Effector memory CD4-positive, alpha-beta T cell (primary cell): ENCODE measurements around the gene XNDC1N.

Experiments
- DNase-seq, 3 donors: peaks; one replicate each; pipeline ENCODE4 v3.0.0-alpha.2; 2020
- H3K27ac ChIP-seq: 2 replicates; pipeline ENCODE4 v1.7.0; 2013; ENCODE audit warnings: mild to moderate bottlenecking, low read length, moderate library complexity; ENCODE audit not compliant: insufficient read depth, poor library complexity, severe bottlenecking
- H3K27me3 ChIP-seq: replicated peaks from 2 replicates; pipeline ENCODE4 v1.7.0; 2013; ENCODE audit warnings: mild to moderate bottlenecking, low read length; ENCODE audit not compliant: insufficient read depth, control insufficient read depth, poor library complexity, severe bottlenecking
- H3K36me3 ChIP-seq: 2 replicates; pipeline ENCODE4 v1.7.0; 2013; ENCODE audit warnings: mild to moderate bottlenecking, low read length, moderate library complexity; ENCODE audit not compliant: control insufficient read depth, insufficient read depth
- H3K4me1 ChIP-seq: 2 replicates; pipeline ENCODE4 v1.7.0; 2013; ENCODE audit warnings: low read length, mild to moderate bottlenecking; ENCODE audit not compliant: control insufficient read depth, insufficient read depth, poor library complexity, severe bottlenecking
- H3K4me3 ChIP-seq: 2 replicates; pipeline ENCODE4 v1.7.0; 2013; ENCODE audit warnings: low read length, low read depth, mild to moderate bottlenecking; ENCODE audit not compliant: insufficient read depth, poor library complexity, severe bottlenecking
- H3K9me3 ChIP-seq: 2 replicates; pipeline ENCODE4 v1.7.0; 2013; ENCODE audit warnings: mild to moderate bottlenecking, low read length, moderate library complexity; ENCODE audit not compliant: control insufficient read depth

XNDC1N gene

DNA sequence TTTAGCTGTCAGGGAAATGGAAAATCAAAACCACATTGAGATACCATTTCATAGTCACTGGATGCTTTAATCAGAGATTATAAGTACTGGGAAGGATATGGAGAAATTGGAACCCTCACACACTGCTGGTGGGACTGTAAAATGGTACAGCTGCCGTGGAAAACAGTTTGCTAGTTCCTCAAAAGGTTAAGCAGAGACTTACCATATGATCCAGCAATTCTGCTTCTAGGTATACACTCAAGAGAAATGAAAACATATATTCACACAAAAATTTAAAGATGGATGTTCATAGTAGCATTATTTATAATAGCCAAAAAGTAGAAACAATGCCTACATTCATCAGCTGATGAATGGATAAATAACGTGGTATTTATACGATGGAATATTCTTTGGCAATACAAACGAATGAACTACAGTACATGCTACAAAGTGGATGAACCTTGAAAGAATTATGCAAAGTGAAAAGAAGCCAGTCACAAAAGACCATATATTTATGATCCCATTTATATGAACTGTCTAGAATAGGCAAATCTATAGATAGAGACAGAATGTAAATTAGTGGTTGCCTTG, 23.4 kb upstream of the XNDC1N start:
- no peaks in the 10 kb centered on the region for H3K4me1 ChIP-seq

DNA sequence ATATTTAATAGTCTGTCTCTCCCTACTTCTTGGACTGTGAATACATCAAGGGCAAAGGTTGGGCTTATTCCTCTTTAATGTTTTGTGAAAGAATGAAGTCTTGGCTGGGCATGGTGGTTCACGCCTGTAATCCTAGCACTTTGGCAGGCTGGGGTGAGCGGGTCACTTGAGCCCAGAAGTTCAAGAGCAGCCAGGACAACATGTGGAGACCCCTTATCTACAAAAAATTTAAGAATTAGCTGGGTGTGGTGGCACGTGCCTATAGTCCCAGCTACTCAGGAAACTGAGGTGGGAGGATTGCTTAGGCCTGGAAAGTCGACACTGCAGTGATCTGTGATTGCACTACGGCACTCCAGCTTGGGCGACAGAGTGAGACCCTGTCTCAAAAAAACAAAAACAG, 20.6 kb upstream of the XNDC1N start:
- Histone ChIP-seq H3K27me3 (no peaks in the 10 kb centered on the region), H3K27ac (no peak overlapping the region), H3K9me3 (no peaks in the 10 kb centered on the region), H3K4me3 (no peak overlapping the region), H3K4me1 (no peaks in the 10 kb centered on the region), H3K36me3 (no peaks in the 10 kb centered on the region)
- DNase-seq = no peak

More for the DNA sequence above, 23.4 kb upstream of the XNDC1N start:
- DNase-seq = no peak
- Histone ChIP-seq H3K36me3 (no peaks in the 10 kb centered on the region), H3K27me3 (no peaks in the 10 kb centered on the region), H3K4me3 (no peak overlapping the region), H3K9me3 (no peaks in the 10 kb centered on the region), H3K27ac (no peak overlapping the region)

DNA sequence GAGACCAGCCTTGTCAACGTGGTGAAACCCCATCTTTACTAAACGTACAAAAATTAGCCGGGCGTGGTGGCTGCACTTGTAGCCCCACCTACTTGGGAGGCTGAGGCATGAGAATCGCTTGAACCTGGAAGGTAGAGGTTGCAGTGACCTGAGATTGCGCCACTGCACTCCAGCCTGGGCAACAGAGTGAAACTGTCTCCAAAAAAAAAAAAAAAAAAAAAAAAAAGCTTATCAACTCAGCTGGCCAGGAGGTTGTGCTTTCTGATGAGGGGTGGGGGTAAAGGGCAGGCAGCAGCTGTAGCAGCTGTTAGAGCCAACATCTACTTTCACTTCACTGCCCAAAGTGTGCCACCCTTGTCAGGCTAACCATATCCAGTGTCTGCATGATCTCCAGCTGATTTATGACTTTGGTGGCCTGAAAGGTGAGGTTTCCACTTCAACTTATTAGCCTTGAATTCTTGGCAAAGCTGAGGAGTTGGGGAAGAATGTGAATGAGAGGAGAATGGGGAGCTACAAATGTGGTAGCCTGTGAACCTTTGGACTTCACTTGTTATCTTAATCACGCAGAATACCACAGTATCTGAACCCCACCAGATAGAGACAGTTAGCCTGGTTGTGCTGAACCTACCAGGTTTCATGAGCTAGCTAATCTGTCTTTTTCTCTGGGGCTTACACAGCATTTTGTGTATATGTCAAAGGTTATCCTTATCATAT, 20.1 kb upstream of the XNDC1N start:
- no peak for DNase-seq
- no peak overlapping the region for H3K27ac ChIP-seq
- no peaks in the 10 kb centered on the region for H3K27me3 ChIP-seq
- no peaks in the 10 kb centered on the region for H3K9me3 ChIP-seq
- H3K4me1 ChIP-seq = no peaks in the 10 kb centered on the region
- H3K4me3 ChIP-seq = no peak overlapping the region
- H3K36me3 ChIP-seq = no peaks in the 10 kb centered on the region

DNA sequence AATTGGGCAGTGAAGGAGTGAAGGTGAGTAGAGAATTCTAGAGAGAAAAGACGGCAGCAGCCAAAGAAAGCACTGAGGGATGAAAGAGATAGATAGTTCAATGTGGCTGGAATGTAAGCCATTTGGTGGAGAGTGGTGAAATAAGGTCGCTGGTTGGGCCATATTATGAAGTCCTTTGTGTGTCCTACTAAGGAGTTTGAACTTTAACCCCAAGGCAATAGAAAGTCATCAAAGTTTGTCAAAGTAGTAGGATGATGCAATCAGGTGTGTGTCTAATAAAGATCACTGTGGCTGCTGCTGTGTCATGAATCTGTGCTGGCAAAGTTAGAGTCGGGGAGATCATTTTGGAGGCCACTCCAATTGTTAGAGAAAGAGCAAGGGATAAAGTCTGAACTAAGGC, 19.1 kb upstream of the XNDC1N start:
- H3K4me3 ChIP-seq = no peak overlapping the region
- H3K27ac ChIP-seq = no peak overlapping the region
- H3K9me3 ChIP-seq = no peaks in the 10 kb centered on the region
- DNase-seq = no peak
- H3K27me3 ChIP-seq = no peaks in the 10 kb centered on the region
- no peaks in the 10 kb centered on the region for H3K4me1 ChIP-seq
- no peaks in the 10 kb centered on the region for H3K36me3 ChIP-seq

DNA sequence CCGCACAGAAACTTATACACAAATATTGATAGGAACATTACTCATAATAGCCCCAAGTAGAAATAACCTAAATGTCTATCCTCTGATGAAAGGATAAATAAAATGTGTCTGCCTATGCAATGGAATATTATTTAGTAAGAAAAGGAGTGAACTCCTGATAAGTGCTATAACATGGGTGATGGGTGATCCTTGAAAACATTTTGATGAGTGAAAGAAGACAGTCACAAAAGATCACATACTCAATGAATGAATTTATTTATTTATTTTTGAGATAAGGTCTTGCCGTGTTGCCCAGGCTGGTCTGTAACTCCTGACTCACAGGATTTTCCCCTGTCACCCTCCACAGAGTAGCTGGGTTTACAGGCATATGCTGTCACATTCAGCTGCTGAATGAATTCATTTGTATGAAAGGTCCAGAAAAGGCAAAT, 17.8 kb upstream of the XNDC1N start:
- H3K27me3 ChIP-seq = no peaks in the 10 kb centered on the region
- no peaks in the 10 kb centered on the region for H3K4me1 ChIP-seq
- no peak overlapping the region for H3K4me3 ChIP-seq
- no peak for DNase-seq
- no peak overlapping the region for H3K27ac ChIP-seq
- H3K36me3 ChIP-seq = no peaks in the 10 kb centered on the region
- no peaks in the 10 kb centered on the region for H3K9me3 ChIP-seq

DNA sequence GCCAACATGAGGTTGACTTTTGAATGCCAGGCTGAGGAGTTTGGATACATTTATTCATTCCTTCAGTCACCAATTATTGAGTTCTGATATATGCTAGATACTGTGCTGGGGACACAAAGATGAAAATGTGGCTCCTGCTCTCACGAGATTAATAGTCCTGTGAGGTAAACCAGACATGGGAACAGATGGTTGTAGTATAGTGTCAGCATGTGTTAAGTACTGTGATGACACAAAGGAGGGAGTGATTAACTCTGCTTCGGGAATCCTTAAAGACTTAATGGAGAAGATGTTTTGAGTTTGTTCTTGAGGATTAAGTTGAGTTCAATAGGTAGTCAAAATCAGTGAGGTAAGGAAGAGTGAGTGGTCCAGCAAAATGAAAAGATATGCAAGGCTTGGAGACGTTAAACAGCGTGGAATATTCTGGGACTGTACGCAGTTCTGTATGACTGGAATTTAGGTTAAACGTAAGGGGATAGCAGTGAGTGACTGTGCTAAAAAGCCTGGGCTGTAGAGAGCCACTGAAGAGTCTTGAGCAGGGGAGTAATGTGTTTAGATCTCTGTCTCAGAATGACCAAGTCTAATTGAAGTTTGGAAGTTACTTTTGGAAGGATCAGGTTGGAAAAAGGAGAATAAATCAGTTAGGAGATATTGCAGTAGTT, 12.3 kb upstream of the XNDC1N start:
- Histone ChIP-seq H3K27me3 (no peaks in the 10 kb centered on the region), H3K36me3 (no peaks in the 10 kb centered on the region), H3K27ac (no peak overlapping the region), H3K4me1 (no peaks in the 10 kb centered on the region), H3K9me3 (no peaks in the 10 kb centered on the region), H3K4me3 (no peak overlapping the region)
- DNase-seq = no peak

DNA sequence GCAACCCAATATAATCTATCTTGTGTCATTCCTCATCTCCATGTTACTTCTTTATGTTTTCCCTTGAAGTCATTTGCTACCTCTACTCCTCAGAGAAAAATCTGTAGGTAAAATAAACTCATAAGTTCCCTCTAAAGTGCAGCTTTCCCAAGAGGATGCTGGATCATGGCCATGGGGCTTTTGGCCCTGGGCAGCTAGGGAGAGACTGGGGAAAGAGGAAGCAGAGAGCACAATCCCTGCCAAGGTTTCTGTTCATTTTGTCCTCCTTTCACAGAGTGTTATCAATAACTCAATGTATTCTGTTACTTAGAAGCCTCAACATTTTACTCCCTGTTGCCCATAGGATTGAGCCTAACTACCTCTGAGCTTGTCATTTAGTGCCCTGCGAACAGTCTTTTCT, 9.4 kb upstream of the XNDC1N start:
- H3K4me1 ChIP-seq = no peaks in the 10 kb centered on the region
- no peak overlapping the region for H3K27ac ChIP-seq
- DNase-seq = no peak
- H3K36me3 ChIP-seq = no peaks in the 10 kb centered on the region
- no peaks in the 10 kb centered on the region for H3K27me3 ChIP-seq
- no peaks in the 10 kb centered on the region for H3K9me3 ChIP-seq
- H3K4me3 ChIP-seq = no peak overlapping the region

DNA sequence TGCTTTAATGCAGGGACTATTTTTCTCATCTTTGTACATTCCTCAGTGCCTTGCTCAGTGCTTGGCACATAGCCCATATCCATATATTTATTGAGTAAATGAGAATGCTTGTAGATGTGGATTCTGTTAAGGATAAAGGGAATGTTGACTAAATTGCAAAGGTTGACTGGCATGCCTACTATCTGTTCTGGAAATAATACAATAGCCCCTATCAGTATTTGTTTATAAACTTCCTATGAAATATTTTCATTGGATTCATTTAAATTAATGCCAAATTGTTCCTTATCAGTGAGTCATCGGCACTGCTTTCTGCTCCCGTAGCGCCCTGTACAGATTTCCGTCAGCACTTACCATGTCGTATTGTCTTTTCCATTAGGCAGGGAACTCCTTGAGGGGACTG, 8.4 kb upstream of the XNDC1N start:
- Histone ChIP-seq H3K27ac (no peak overlapping the region), H3K4me3 (no peak overlapping the region)

DNA sequence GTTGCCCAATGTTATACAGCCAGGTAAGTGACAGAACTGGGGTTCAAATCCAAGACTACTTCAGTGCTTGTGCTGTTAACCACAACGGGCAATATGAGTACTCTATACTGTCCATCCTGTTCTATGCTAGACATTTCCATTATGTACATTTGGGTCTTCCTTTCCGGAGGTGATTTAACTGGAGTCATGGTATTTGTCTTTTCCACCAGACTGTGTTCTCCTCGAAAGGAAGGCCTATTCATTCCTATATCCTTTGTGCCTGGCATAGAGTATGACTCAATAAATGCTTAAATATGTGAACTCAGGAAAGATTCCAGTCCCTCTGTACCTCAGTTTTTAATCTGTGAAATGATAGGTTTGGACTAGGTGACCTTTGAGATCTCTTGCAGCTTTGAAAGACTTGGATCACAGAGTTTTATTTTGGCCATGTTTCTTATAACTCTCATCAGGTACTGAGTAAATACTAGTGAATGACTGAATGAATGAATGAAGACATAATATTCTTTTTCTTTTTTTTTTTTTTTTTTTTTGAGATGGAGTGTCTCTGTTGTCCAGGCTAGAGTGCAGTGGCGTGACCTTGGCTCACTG, 7.0 kb upstream of the XNDC1N start:
- Histone ChIP-seq H3K27ac (no peak overlapping the region), H3K9me3 (no peaks in the 10 kb centered on the region), H3K4me3 (no peak overlapping the region), H3K36me3 (no peaks in the 10 kb centered on the region), H3K4me1 (no peaks in the 10 kb centered on the region), H3K27me3 (no peaks in the 10 kb centered on the region)
- no peak for DNase-seq

More for the DNA sequence above, 8.4 kb upstream of the XNDC1N start:
- H3K27me3 ChIP-seq = no peaks in the 10 kb centered on the region
- no peaks in the 10 kb centered on the region for H3K4me1 ChIP-seq
- no peaks in the 10 kb centered on the region for H3K36me3 ChIP-seq
- no peaks in the 10 kb centered on the region for H3K9me3 ChIP-seq
- DNase-seq = no peak

DNA sequence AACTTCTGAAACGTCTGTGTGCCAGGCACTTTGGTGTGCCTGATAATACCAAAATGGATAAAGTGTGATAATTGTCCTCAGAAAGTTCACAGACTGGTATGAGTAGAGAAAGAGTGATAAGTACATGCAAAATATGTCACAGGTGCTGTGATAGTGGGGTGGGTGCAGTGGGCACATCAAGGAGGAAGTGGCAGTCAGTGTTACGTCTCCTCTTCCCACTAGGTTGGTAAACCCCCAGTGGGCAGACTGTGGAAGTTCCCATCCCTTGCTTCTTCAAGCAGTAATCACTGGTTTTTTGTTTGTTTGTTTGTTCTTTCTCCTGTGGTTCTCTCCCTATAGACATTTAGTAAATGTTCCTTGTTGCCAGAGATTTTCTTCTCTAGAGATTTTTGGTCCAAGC, 5.8 kb upstream of the XNDC1N start:
- Histone ChIP-seq H3K4me1 (peaks cover 3% of the 10 kb centered on the region), H3K36me3 (no peaks in the 10 kb centered on the region), H3K4me3 (no peak overlapping the region), H3K27me3 (no peaks in the 10 kb centered on the region), H3K27ac (no peak overlapping the region), H3K9me3 (no peaks in the 10 kb centered on the region)
- DNase-seq = no peak
